HG03097 (cell line): ENCODE results near the gene EMILIN1.
"Not testable (repeated sequence)": the region's sequence is repeated elsewhere in the genome, so short reads cannot be mapped to it uniquely, and the experiment has no call there.

Experiments used
- ATAC-seq: cut with Tn5 transposase; IDR thresholded peaks from one replicate; pipeline ENCODE4 v1.9.1; 2021; ENCODE audit not compliant: unreplicated experiment, low FRiP score

EMILIN1 gene

GRCh38 chr2:27092696-27093429, 14.4 kb downstream of the EMILIN1 start:
- ATAC-seq = no peak

GRCh38 chr2:27093430-27094352, 15.3 kb downstream of the EMILIN1 start:
- no peak for ATAC-seq

DNA sequence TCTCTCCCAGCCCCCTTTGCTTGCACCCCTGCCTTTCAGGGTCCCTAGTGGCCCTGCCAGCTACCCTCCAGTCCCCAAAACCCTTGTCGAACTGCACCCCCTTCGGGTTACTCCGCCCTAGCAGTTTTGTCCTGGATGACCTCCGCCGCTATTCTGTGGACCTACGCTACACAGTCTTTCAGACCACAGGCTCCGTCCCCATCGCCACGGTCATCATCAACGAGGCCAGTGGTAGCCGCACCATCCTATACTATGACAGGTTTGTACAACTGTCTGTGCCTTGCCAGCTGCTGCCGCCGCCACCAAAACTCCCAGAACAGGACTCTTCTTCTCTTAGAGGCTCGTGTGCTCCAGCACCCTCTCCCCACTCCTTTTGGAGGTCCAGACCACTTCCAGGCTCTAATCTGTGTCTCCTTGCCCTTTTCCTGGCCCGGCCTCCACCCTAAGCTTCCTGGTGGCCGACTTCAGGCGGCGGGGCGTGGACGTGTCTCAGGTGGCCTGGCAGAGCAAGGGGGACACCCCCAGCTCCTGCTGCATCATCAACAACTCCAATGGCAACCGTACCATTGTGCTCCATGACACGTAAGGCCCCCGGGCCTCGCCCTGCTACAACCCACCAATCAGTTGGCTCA, 16.1 kb downstream of the EMILIN1 start:
- no peak for ATAC-seq

DNA sequence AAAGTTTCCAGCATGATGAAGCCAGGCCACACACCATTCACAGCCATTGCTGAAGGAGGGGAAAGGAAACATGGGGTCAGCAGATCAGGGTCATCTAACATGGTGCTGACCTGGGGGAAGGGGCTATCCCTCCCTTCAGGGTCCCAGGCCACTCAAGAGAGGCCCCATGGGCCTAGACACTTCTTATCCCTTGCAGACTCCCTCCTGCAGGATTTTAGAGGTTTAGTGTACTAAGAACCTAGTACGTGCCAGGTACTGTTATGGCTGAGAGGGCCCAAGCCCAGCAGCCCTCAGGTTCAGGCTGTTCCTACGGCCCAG, 17.0 kb downstream of the EMILIN1 start:
- ATAC-seq = no peak

DNA sequence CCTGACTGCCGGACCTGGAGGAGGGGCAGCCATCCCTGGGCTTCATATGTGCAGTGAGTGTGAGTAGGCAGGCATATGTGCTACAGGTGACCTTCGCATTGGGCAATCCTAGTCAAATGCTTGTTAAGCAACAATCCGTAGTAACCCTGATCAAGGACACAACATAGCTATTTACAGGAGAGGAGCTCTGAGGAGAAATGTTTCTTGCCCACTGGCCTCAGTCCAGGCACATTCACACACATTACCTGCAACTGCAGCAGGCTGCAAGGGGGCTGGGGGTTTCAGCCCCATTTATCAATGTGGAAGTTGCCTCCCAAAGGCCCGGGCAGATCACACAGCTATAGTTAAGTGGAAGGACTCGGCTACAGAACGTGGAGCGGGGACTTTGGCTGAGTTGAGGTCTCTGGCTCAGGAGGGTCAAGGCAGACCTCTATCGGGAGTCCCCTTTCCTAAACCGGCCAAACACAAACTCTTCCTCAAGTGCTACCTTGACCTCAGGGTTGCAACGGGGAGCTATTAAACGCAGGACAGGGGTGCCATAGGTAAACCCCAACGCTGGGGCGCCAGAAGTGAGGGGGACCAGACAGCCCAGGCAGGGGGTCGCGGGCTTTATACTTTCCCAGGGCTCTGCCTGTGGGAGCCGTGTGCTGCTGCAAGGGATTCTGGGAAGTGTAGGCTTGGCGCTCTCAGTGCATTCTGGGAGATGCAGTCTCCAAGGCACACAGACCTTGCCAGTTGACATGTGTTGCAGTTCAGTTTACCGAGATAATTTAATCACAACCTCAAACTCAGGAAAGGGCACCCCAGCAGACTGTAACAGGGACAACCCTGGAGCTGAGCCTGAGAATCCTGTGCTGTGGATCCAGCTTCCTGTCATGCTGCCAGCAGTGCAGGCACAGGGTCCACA, 17.6 kb downstream of the EMILIN1 start:
- no peak for ATAC-seq

- no peak for ATAC-seq
Observed at GRCh38 chr2:27096748-27097297, 18.4 kb downstream of the EMILIN1 start.

DNA sequence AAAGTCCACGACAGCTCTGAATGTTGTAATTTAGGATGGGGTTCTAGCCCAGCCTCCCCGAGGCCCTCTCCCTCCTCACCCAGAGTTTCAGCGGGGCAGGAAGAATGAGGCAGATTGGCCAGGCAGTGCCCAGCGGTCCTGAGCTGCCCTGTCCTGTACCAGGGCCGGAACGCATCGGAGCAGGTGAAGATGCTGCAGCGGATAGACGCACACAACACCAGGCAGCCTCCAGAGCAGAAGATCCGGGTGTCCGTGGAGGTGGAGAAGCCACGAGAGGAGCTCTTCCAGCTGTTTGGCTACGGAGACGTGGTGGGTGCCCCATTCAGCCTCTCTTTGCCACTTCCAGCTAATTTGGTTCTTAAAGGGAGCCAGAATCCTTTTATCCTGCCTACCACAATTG, 18.9 kb downstream of the EMILIN1 start:
- no peak for ATAC-seq

DNA sequence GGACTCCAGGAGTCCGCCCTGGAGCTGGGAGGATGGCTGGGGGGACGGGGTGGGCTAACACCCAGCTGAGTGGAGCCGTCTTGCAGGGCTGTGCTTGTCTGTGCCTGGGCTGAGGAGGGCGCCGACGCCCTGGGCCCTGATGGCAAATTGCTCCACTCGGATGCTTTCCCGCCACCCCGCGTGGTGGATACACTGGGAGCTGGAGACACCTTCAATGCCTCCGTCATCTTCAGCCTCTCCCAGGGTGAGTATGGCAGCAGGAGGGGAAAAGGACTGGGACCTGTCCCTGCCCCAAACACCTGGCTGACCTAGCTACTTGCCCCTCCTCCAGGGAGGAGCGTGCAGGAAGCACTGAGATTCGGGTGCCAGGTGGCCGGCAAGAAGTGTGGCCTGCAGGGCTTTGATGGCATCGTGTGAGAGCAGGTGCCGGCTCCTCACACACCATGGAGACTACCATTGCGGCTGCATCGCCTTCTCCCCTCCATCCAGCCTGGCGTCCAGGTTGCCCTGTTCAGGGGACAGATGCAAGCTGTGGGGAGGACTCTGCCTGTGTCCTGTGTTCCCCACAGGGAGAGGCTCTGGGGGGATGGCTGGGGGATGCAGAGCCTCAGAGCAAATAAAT, 21.0 kb downstream of the EMILIN1 start:
- no peak for ATAC-seq

DNA sequence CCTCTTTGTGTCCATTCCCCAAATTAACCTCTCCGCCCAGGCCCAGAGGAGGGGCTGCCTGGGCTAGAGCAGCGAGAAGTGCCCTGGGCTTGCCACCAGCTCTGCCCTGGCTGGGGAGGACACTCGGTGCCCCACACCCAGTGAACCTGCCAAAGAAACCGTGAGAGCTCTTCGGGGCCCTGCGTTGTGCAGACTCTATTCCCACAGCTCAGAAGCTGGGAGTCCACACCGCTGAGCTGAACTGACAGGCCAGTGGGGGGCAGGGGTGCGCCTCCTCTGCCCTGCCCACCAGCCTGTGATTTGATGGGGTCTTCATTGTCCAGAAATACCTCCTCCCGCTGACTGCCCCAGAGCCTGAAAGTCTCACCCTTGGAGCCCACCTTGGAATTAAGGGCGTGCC, 21.6 kb downstream of the EMILIN1 start:
- ATAC-seq = no peak

- ATAC-seq = no peak
Observed at GRCh38 chr2:27102329-27102728, 23.9 kb downstream of the EMILIN1 start.

DNA sequence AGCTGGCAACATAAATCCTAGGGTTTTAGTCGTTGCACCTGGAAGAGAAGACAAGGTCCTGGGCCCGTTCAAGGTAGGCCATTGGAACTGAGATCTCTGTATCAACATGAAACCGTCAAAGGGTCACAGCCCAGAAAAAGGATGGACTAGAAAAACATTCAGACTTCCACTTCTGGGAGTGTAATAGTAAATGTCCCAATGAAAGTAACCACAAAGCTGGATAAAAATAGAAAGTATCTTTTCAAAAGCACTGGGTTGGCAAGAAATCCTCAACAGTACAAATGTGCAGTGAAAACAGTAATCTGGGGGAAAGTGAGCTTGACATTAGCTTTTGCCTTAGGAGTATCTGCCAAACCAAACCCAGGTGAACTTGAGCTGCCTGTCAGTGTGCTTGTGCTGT, 27.6 kb downstream of the EMILIN1 start:
- ATAC-seq = no peak

GRCh38 chr2:27108221-27108620, 29.8 kb downstream of the EMILIN1 start:
- ATAC-seq = no peak

DNA sequence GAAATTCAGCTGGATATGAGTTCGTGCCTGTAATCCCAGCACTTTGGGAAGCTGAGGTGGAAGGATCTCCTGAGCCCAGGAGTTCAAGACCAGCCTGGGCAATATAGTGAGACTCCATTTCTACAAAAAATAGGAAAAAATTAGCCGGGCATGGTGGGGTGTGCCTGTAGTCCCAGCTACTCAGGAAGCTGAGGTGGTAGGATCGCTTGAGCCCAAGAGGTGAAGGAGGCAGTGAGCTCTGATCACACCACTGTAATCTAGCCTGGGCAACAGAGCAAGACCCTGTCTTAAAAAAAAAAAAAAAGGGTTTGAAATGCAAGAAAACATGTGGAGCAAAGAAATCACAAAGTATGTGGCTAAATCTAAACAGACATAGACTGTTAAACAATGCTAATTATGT, 30.7 kb downstream of the EMILIN1 start:
- no peak for ATAC-seq

DNA sequence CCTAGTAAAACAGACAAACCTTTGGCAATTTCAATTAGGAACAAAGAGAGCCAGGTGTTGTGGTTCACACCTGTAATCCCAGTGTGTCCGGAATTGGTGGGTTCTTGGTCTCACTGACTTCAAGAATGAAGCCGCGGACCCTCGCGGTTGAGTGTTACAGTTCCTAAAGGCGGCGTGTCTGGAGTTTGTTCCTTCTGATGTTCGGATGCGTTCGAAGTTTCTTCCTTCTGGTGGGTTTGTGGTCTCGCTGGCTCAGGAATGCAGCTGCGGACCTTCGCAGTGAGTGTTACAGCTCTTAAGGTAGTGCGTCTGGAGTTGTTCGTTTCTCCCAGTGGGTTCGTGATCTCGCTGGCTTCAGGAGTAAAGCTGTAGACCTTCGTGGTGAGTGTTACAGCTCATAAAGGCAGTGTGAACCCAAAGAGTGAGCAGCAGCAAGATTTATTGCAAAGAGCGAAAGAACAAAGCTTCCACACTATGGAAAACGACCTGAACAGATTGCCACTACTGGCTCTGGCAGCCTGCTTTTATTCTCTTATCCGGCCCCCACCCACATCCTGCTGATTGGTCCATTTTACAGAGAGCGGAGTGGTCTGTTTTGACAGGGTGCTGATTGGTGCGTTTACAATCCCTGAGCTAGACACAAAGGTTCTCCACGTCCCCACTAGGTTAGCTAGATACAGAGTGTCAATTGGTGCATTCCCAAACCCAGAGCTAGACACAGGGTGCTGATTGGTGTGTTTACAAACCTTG, 32.4 kb downstream of the EMILIN1 start:
- not testable (repeated sequence) for ATAC-seq

DNA sequence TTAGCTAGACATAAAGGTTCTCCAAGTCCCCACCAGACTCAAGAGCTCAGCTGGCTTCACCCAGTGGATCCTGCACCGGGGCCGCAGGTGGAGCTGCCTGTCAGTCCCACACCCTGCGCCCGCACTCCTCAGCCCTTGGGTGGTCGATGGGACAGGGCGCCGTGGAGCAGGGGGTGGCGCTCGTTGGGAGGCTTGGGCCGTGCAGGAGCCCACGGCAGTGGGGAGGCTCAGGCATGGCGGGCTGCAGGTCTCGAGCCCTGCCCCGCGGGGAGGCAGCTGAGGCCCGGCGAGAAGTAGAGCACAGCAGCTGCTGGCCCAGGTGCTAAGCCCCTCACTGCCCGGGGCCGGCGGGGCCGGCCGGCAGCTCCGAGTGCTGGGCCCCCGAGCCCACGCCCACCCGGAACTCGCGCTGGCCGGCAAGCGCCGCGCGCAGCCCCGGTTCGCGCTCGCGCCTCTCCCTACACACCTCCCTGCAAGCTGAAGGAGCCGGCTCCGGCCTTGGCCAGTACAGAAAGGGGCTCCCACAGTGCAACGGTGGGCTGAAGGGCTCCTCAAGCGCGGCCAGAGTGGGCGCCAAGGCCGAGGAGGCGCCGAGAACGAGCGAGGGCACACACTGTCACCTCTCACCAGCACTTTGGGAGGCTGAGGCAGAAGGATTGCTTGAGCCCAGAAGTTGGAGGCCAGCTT, 33.1 kb downstream of the EMILIN1 start:
- ATAC-seq = not testable (repeated sequence)

- no peak for ATAC-seq
Observed at GRCh38 chr2:27115519-27115918, 37.1 kb downstream of the EMILIN1 start.

DNA sequence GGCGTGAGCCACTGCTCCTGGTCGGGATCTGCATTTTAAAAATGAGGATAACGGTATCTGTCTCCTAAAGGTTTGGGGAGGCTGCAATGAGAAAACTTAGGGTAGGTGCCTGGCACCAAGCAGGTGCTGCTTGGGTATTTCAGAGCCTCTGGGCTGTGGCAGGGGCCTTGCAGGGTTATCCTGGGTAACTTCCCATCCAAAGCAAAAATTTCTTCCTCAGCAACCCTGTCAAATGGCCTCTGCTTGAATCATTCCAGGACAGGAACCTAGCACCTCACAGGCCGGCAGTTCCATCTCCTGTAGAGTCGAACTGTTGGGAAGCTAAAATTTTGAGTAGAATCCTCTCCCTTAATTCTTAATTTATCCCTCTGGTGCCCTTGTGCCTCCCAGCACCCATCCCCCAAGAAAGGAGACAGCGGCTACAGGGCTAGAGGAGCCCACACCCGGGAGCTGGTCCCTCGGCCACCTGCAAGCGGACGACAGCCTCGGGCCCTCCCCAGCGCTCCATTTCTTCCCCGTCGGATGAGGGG, 39.6 kb downstream of the EMILIN1 start:
- ATAC-seq = no peak
